CD4-positive, alpha-beta T cell treated with Interleukin-17A for 1 hour (primary cell): ENCODE measurements around the gene SCCPDH.
"Not testable (repeated sequence)": the region's sequence is repeated elsewhere in the genome, so short reads cannot be mapped to it uniquely, and the experiment has no call there.

ENCODE experiments used
- DNase-seq: peaks from one replicate; pipeline ENCODE4 v3.0.0-alpha.2; 2020

Gene SCCPDH

GRCh38 chr1:246724016-246724730 is at the start of gene SCCPDH:
Gene SCCPDH, plus strand, starts transcription at chr1:246724409. Its CDS starts 14 bp downstream, at chr1:246724423.
- peak; percentile 55 for DNase-seq

- no peak for DNase-seq
These were observed 46.4 kb upstream of the SCCPDH start for GRCh38 chr1:246677842-246678241.

- DNase-seq, result no peak
These were observed 45.1 kb upstream of the SCCPDH start for GRCh38 chr1:246678816-246679793.

- DNase-seq, result no peak
These were observed 44.4 kb upstream of the SCCPDH start for GRCh38 chr1:246679794-246680177.

GRCh38 chr1:246680190-246680589 is 44.0 kb upstream of the SCCPDH start:
- no peak for DNase-seq

- DNase-seq, result no peak
These were observed 43.5 kb upstream of the SCCPDH start for GRCh38 chr1:246680696-246681130.

GRCh38 chr1:246681900-246682895 is 42.0 kb upstream of the SCCPDH start:
- no peak for DNase-seq

- no peak for DNase-seq
These were observed 40.7 kb upstream of the SCCPDH start for GRCh38 chr1:246683521-246683920.

GRCh38 chr1:246687002-246687401 is 37.2 kb upstream of the SCCPDH start:
- no peak for DNase-seq

- DNase-seq, result peak; percentile 63
These were observed 34.7 kb upstream of the SCCPDH start for GRCh38 chr1:246689409-246690008.

- no peak for DNase-seq
These were observed 34.1 kb upstream of the SCCPDH start for GRCh38 chr1:246690100-246690499.

- DNase-seq, result no peak
These were observed 32.4 kb upstream of the SCCPDH start for GRCh38 chr1:246691622-246692495.

- DNase-seq, result not testable (repeated sequence)
These were observed 29.9 kb upstream of the SCCPDH start for GRCh38 chr1:246694213-246694895.

- no peak for DNase-seq
These were observed 29.1 kb upstream of the SCCPDH start for GRCh38 chr1:246695136-246695535.

- DNase-seq, result no peak
These were observed 28.5 kb upstream of the SCCPDH start for GRCh38 chr1:246695666-246696065.

GRCh38 chr1:246698466-246699094 is 25.6 kb upstream of the SCCPDH start:
- DNase-seq, result no peak

- peak; percentile 87 for DNase-seq
These were observed 25.0 kb upstream of the SCCPDH start for GRCh38 chr1:246699095-246699735.

- DNase-seq, result no peak
These were observed 20.6 kb upstream of the SCCPDH start for GRCh38 chr1:246703581-246703980.

GRCh38 chr1:246705368-246705767 is 18.8 kb upstream of the SCCPDH start:
- DNase-seq, result no peak
